SK-N-SH treated with all-trans-retinoic acid at 6 μM for 48 hours (cell line): ENCODE measurements around the gene KLRC4.
"Not testable (repeated sequence)": the region's sequence is repeated elsewhere in the genome, so short reads cannot be mapped to it uniquely, and the experiment has no call there.

Experiments used
- ATAC-seq: fragments of 200-7000 bp; cut with Tn5 transposase; 3 replicates; pipeline ENCODE4 v1.9.1; 2020; ENCODE audit warnings: mild to moderate bottlenecking, moderate library complexity
- ARNTL ChIP-seq: fragments of 450-650 bp; formaldehyde crosslinking; IDR thresholded peaks from 2 replicates; pipeline ENCODE4 v1.5.0; 2020; ENCODE audit warnings: low read depth, mild to moderate bottlenecking, moderate library complexity, borderline replicate concordance
- BACH2 ChIP-seq: fragments of 250-450 bp; sonication (Bioruptor Pico); IDR thresholded peaks from 2 replicates; pipeline ENCODE4 v1.9.0; 2021; ENCODE audit warnings: mild to moderate bottlenecking, borderline replicate concordance
- CSDC2 ChIP-seq: fragments of 250-450 bp; sonication (Bioruptor Pico); IDR thresholded peaks from 2 replicates; pipeline ENCODE4 v1.5.0; 2020; ENCODE audit warnings: mild to moderate bottlenecking, moderate library complexity
- CSRNP3 ChIP-seq: fragments of 250-450 bp; sonication (Bioruptor Pico); IDR thresholded peaks from 2 replicates; pipeline ENCODE4 v1.5.1; 2021; ENCODE audit warnings: mild to moderate bottlenecking, moderate library complexity
- ESRRG ChIP-seq: fragments of 250-450 bp; sonication (Bioruptor Pico); IDR thresholded peaks from 2 replicates; pipeline ENCODE4 v1.6.1; 2021; ENCODE audit warnings: mild to moderate bottlenecking
- GLIS3 ChIP-seq: fragments of 250-450 bp; sonication (Bioruptor Pico); IDR thresholded peaks from 2 replicates; pipeline ENCODE4 v1.5.0; 2020; ENCODE audit warnings: mild to moderate bottlenecking, moderate library complexity
- ISL1 ChIP-seq: fragments of 250-450 bp; sonication (Bioruptor Pico); IDR thresholded peaks from 2 replicates; pipeline ENCODE4 v2.1.2; 2022; ENCODE audit warnings: mild to moderate bottlenecking, moderate library complexity
- OSR1 ChIP-seq: fragments of 250-450 bp; sonication (Bioruptor Pico); IDR thresholded peaks from 2 replicates; pipeline ENCODE4 v1.8.0; 2022; ENCODE audit warnings: moderate library complexity, mild to moderate bottlenecking, inconsistent platforms
- PPARA ChIP-seq: fragments of 250-450 bp; sonication (Bioruptor Pico); IDR thresholded peaks from 2 replicates; pipeline ENCODE4 v1.5.0; 2020; ENCODE audit warnings: mild to moderate bottlenecking, borderline replicate concordance
- RARB ChIP-seq: fragments of 250-450 bp; sonication (Bioruptor Pico); IDR thresholded peaks from 2 replicates; pipeline ENCODE4 v1.8.0; 2021; ENCODE audit warnings: mild to moderate bottlenecking, moderate library complexity
- SNAI2 ChIP-seq: fragments of 250-450 bp; sonication (Bioruptor Pico); IDR thresholded peaks from 2 replicates; pipeline ENCODE4 v1.5.0; 2020; ENCODE audit warnings: mild to moderate bottlenecking, moderate library complexity
- TCF4 ChIP-seq: fragments of 250-450 bp; sonication (Bioruptor Pico); IDR thresholded peaks from 2 replicates; pipeline ENCODE4 v1.8.0; 2021; ENCODE audit warnings: mild to moderate bottlenecking, moderate library complexity, borderline replicate concordance
- TOX ChIP-seq: fragments of 250-450 bp; sonication (Bioruptor Pico); IDR thresholded peaks from 2 replicates; pipeline ENCODE4 v1.8.0; 2021; ENCODE audit warnings: mild to moderate bottlenecking, moderate library complexity, borderline replicate concordance
- ZFP3 ChIP-seq: fragments of 250-450 bp; sonication (Bioruptor Pico); IDR thresholded peaks from 2 replicates; pipeline ENCODE4 v1.5.0; 2020; ENCODE audit warnings: mild to moderate bottlenecking, moderate library complexity
- ZFP30 ChIP-seq: fragments of 450-650 bp; formaldehyde crosslinking; IDR thresholded peaks from 2 replicates; pipeline ENCODE4 v1.5.0; 2022; ENCODE audit warnings: mild to moderate bottlenecking, moderate library complexity
- ZNF565 ChIP-seq: fragments of 450-650 bp; formaldehyde crosslinking; conservative IDR thresholded peaks from 2 replicates; pipeline ENCODE4 v1.5.0; 2020; ENCODE audit warnings: low read depth, mild to moderate bottlenecking, moderate library complexity
- ZNF70 ChIP-seq: fragments of 450-650 bp; formaldehyde crosslinking; IDR thresholded peaks from 2 replicates; pipeline ENCODE4 v1.5.0; 2020; ENCODE audit warnings: mild to moderate bottlenecking, moderate library complexity
- ZNF8 ChIP-seq: fragments of 450-650 bp; formaldehyde crosslinking; IDR thresholded peaks from 2 replicates; pipeline ENCODE4 v1.5.0; 2020; ENCODE audit warnings: mild to moderate bottlenecking, moderate library complexity
- TF ChIP-seq, protein P1 (sequence below): fragments of 250-450 bp; sonication (Bioruptor Pico); IDR thresholded peaks from 2 replicates; pipeline ENCODE4 v1.5.1; 2020; ENCODE audit warnings: low read depth, mild to moderate bottlenecking, moderate library complexity
- TF ChIP-seq, protein P2 (sequence below): fragments of 250-450 bp; sonication (Bioruptor Pico); IDR thresholded peaks from 2 replicates; pipeline ENCODE4 v1.5.0; 2020; ENCODE audit warnings: mild to moderate bottlenecking, moderate library complexity
- TF ChIP-seq, protein P3 (sequence below): fragments of 250-450 bp; sonication (Bioruptor Pico); IDR thresholded peaks from 2 replicates; pipeline ENCODE4 v1.8.0; 2021; ENCODE audit warnings: low read depth, mild to moderate bottlenecking, moderate library complexity, borderline replicate concordance

Gene KLRC4

DNA sequence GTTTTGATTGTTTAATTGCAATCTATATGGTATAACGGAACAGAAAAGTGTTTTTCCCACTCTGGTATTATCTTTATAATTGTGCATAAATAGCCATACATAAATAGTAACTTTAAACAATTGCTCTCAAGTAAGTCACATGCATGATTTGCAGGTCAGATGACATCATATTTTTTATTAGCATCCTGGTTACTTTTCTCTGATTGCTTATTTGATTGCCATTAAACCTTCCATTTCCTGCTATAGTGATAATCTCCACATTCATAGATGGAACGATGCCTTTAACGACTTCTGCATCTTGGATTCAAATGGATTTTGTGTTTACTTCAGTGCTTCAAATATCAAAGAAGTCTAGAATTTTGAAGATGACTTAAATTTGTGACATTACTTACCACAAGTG, 16.3 kb downstream of the KLRC4 start:
- TF ChIP-seq SNAI2: no peak
- TF ChIP-seq TOX (CRISPR knock-in tag): no peak
- no peak for TF ChIP-seq OSR1
- no peak for TF ChIP-seq CSDC2 (CRISPR knock-in tag)
- TF ChIP-seq ZFP30 (CRISPR knock-in tag): no peak
- TF ChIP-seq BACH2: no peak
- no peak for TF ChIP-seq ZNF565 (CRISPR knock-in tag)
- TF ChIP-seq, protein P1, sequence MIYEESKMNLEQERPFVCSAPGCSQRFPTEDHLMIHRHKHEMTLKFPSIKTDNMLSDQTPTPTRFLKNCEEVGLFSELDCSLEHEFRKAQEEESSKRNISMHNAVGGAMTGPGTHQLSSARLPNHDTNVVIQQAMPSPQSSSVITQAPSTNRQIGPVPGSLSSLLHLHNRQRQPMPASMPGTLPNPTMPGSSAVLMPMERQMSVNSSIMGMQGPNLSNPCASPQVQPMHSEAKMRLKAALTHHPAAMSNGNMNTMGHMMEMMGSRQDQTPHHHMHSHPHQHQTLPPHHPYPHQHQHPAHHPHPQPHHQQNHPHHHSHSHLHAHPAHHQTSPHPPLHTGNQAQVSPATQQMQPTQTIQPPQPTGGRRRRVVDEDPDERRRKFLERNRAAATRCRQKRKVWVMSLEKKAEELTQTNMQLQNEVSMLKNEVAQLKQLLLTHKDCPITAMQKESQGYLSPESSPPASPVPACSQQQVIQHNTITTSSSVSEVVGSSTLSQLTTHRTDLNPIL: no peak
- TF ChIP-seq GLIS3 (CRISPR knock-in tag): no peak
- ATAC-seq: no peak

DNA sequence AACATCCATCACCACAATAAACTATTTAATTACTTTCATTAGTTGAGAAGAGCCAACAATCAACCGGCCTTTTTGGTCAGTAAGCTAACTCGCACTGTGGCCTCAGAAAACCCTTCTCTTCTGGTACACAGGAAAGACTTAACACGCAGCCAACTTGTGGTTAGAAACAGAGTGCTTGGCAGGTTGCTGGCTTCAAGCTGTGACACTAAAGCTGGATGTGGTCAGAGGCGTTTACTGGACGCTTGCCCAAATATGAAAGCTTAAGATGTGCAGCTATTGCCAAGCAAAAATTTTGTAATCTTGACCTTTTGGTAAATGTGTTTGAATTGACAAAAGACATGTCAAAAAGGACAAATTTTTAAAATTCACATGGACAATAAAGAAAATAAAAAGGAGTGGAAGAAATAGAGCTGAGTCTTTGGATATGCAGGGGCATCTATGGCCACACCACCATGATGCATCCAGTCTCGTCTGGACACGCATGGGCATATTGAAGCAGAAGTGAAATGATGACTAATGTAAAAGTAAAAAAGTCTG, 17.1 kb downstream of the KLRC4 start:
- TF ChIP-seq TOX (CRISPR knock-in tag): no peak
- TF ChIP-seq CSDC2 (CRISPR knock-in tag): no peak
- no peak for TF ChIP-seq ZFP3 (CRISPR knock-in tag)
- no peak for TF ChIP-seq ZNF8 (CRISPR knock-in tag)
- no peak for TF ChIP-seq BACH2
- no peak for TF ChIP-seq CSRNP3 (CRISPR knock-in tag)
- TF ChIP-seq ZNF70: no peak
- no peak for TF ChIP-seq ESRRG
- TF ChIP-seq ISL1 (CRISPR knock-in tag): no peak
- TF ChIP-seq, protein P2, sequence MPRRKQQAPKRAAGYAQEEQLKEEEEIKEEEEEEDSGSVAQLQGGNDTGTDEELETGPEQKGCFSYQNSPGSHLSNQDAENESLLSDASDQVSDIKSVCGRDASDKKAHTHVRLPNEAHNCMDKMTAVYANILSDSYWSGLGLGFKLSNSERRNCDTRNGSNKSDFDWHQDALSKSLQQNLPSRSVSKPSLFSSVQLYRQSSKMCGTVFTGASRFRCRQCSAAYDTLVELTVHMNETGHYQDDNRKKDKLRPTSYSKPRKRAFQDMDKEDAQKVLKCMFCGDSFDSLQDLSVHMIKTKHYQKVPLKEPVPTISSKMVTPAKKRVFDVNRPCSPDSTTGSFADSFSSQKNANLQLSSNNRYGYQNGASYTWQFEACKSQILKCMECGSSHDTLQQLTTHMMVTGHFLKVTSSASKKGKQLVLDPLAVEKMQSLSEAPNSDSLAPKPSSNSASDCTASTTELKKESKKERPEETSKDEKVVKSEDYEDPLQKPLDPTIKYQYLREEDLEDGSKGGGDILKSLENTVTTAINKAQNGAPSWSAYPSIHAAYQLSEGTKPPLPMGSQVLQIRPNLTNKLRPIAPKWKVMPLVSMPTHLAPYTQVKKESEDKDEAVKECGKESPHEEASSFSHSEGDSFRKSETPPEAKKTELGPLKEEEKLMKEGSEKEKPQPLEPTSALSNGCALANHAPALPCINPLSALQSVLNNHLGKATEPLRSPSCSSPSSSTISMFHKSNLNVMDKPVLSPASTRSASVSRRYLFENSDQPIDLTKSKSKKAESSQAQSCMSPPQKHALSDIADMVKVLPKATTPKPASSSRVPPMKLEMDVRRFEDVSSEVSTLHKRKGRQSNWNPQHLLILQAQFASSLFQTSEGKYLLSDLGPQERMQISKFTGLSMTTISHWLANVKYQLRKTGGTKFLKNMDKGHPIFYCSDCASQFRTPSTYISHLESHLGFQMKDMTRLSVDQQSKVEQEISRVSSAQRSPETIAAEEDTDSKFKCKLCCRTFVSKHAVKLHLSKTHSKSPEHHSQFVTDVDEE: no peak
- no peak for ATAC-seq

DNA sequence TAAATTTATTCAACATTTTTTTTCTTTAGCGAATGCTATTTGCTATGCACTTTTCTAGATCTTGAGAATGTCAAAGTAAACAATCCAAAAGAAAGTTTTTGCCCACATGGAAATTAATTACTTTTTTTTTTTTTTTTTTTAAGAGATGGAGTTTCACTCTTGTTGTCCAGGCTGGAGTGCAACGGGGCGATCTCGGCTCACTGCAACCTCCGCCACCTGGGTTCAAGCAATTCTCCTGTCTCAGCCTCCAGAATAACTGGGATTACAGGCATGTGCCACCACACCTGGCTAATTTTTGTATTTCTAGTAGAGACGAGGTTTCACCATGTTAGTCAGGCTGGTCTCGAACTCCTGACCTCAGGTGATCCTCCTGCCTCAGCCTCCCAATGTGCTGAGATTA, 18.6 kb downstream of the KLRC4 start:
- not testable (repeated sequence) for ATAC-seq

DNA sequence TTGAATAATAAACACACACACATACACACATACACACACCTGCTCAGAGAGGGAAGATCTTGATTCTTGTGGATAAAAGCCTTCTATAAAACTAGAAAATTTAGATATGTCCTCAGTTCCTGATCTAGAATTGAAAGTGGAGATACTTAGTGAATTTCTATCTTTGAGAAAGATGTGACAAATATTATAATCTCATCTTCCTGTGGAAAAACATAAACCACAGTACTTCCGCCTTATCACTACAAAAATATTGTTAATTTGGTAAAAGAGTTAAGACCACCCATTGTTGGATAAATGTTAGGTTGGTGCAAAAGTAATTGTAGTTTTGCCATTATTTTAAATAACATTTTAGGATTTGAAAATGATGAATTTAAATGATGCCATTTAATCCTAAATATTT, 19.7 kb downstream of the KLRC4 start, which contains the start of gene KLRK1:
Gene KLRK1, minus strand, starts transcription at position 138 of the 400 bp plus-strand sequence. CDS start 1,231 bp downstream, outside the sequence.
- ATAC-seq: no peak
- TF ChIP-seq BACH2 (no peak), PPARA (CRISPR knock-in tag) (no peak), ZNF565 (CRISPR knock-in tag) (no peak)
- TF ChIP-seq, protein P3, sequence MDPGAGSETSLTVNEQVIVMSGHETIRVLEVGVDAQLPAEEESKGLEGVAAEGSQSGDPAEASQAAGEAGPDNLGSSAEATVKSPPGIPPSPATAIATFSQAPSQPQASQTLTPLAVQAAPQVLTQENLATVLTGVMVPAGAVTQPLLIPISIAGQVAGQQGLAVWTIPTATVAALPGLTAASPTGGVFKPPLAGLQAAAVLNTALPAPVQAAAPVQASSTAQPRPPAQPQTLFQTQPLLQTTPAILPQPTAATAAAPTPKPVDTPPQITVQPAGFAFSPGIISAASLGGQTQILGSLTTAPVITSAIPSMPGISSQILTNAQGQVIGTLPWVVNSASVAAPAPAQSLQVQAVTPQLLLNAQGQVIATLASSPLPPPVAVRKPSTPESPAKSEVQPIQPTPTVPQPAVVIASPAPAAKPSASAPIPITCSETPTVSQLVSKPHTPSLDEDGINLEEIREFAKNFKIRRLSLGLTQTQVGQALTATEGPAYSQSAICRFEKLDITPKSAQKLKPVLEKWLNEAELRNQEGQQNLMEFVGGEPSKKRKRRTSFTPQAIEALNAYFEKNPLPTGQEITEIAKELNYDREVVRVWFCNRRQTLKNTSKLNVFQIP (CRISPR knock-in tag): no peak

GRCh38 chr12:10388624-10389413, 20.7 kb downstream of the KLRC4 start:
- no peak for TF ChIP-seq GLIS3 (CRISPR knock-in tag)
- no peak for TF ChIP-seq ARNTL (CRISPR knock-in tag)
- no peak for TF ChIP-seq CSRNP3 (CRISPR knock-in tag)
- TF ChIP-seq ESRRG: no peak
- TF ChIP-seq ZFP30 (CRISPR knock-in tag): no peak
- no peak for TF ChIP-seq TCF4 (CRISPR knock-in tag)
- no peak for TF ChIP-seq ZFP3 (CRISPR knock-in tag)
- TF ChIP-seq, protein P3 (CRISPR knock-in tag): no peak
- TF ChIP-seq RARB (CRISPR knock-in tag): no peak
- no peak for TF ChIP-seq ISL1 (CRISPR knock-in tag)
- no peak for TF ChIP-seq ZNF70
- TF ChIP-seq TOX (CRISPR knock-in tag): no peak
- TF ChIP-seq SNAI2: no peak
- no peak for TF ChIP-seq ZNF8 (CRISPR knock-in tag)
- TF ChIP-seq BACH2: no peak
- no peak for ATAC-seq

GRCh38 chr12:10387498-10387897, 22.1 kb downstream of the KLRC4 start:
- not testable (repeated sequence) for ATAC-seq
